Spinal cord (tissue), 10 donors: ENCODE data around the gene ANKS1A. TPM values are rescaled to one million over a fixed set of nuclear protein-coding genes. Genes with fewer than 3 reads are reported as not detected.
"Not testable (repeated sequence)": the region's sequence is repeated elsewhere in the genome, so short reads cannot be mapped to it uniquely, and the experiment has no call there.

ENCODE experiments used
- DNase-seq, 6 donors: peaks; one replicate each; pipeline versions ENCODE4 v3.0.0 to v3.0.0-alpha.2; 2013 to 2015; ENCODE audit warnings: low spot score in 6 of 6, low read depth in 4 of 6
- H3K27ac ChIP-seq: one replicate; pipeline ENCODE4 v1.5.1; 2013; ENCODE audit warnings: low read depth, low read length, control low read depth
- H3K27me3 ChIP-seq: one replicate; pipeline ENCODE4 v1.6.1; 2013; ENCODE audit warnings: low read length; ENCODE audit not compliant: control insufficient read depth, insufficient read depth
- H3K36me3 ChIP-seq: one replicate; pipeline ENCODE4 v1.6.1; 2013; ENCODE audit warnings: low read length; ENCODE audit not compliant: control insufficient read depth, insufficient read depth
- H3K4me1 ChIP-seq: one replicate; pipeline ENCODE4 v1.6.1; 2013; ENCODE audit warnings: low read length; ENCODE audit not compliant: control insufficient read depth, insufficient read depth
- H3K4me3 ChIP-seq: one replicate; pipeline ENCODE4 v1.5.1; 2013; ENCODE audit warnings: low read depth, low read length, control low read depth
- H3K9me3 ChIP-seq: one replicate; pipeline ENCODE4 v1.6.1; 2013; ENCODE audit warnings: low read length; ENCODE audit not compliant: control insufficient read depth, insufficient read depth
- WGBS: methylation state at CpG from one replicate; pipeline ENCODE4 v1.1.5; 2013; ENCODE audit warnings: missing lambda C conversion rate; ENCODE audit not compliant: insufficient coverage; 5-methylcytosine and 5-hydroxymethylcytosine counted together
- long read RNA-seq, 4 donors: transcript quantifications; one replicate each; lab custom pipeline, GENCODE V29; 2026
- polyA plus RNA-seq, 2 donors: library from polyadenylated mRNA; unstranded; fragments of 120-200 nt; gene quantifications; one replicate each; pipeline ENCODE4 v1.2.1, GENCODE V29; 2013; ENCODE audit not compliant: insufficient read length in 2 of 2
- total RNA-seq, 2 donors: library from RNA; depleted of rRNA in 1 of 2; stranded (reverse); fragments of 120-200 nt in 1 of 2; fragments of >200 nt in 1 of 2; gene quantifications; one replicate each; pipeline versions ENCODE4 v1.2.3 to v1.2.4, GENCODE V29; 2013 to 2014
- donor health status: healthy.

ANKS1A gene, protein sequence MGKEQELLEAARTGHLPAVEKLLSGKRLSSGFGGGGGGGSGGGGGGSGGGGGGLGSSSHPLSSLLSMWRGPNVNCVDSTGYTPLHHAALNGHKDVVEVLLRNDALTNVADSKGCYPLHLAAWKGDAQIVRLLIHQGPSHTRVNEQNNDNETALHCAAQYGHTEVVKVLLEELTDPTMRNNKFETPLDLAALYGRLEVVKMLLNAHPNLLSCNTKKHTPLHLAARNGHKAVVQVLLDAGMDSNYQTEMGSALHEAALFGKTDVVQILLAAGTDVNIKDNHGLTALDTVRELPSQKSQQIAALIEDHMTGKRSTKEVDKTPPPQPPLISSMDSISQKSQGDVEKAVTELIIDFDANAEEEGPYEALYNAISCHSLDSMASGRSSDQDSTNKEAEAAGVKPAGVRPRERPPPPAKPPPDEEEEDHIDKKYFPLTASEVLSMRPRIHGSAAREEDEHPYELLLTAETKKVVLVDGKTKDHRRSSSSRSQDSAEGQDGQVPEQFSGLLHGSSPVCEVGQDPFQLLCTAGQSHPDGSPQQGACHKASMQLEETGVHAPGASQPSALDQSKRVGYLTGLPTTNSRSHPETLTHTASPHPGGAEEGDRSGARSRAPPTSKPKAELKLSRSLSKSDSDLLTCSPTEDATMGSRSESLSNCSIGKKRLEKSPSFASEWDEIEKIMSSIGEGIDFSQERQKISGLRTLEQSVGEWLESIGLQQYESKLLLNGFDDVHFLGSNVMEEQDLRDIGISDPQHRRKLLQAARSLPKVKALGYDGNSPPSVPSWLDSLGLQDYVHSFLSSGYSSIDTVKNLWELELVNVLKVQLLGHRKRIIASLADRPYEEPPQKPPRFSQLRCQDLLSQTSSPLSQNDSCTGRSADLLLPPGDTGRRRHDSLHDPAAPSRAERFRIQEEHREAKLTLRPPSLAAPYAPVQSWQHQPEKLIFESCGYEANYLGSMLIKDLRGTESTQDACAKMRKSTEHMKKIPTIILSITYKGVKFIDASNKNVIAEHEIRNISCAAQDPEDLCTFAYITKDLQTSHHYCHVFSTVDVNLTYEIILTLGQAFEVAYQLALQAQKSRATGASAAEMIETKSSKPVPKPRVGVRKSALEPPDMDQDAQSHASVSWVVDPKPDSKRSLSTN
- 10 to 100 TPM; 31.1 to 34.0 TPM for total RNA-seq
- 10 to 100 TPM; 50.8 to 53.6 TPM for polyA plus RNA-seq
- long read RNA-seq, donor 1, full-length matches to known transcripts = 1 of 1 reads
- long read RNA-seq, donor 1, partial matches to known transcripts = 0 of 1 reads
- long read RNA-seq, donor 1, other reads (novel, unspliced or antisense) = 0 of 1 reads
- long read RNA-seq, donor 2, full-length matches to known transcripts = 1 of 1 reads
- long read RNA-seq, donor 2, partial matches to known transcripts = 0 of 1 reads
- long read RNA-seq, donor 2, other reads (novel, unspliced or antisense) = 0 of 1 reads
- long read RNA-seq, donor 3 = 0 reads
- long read RNA-seq, donor 4, full-length matches to known transcripts = 1 of 1 reads
- long read RNA-seq, donor 4, partial matches to known transcripts = 0 of 1 reads
- long read RNA-seq, donor 4, other reads (novel, unspliced or antisense) = 0 of 1 reads

DNA sequence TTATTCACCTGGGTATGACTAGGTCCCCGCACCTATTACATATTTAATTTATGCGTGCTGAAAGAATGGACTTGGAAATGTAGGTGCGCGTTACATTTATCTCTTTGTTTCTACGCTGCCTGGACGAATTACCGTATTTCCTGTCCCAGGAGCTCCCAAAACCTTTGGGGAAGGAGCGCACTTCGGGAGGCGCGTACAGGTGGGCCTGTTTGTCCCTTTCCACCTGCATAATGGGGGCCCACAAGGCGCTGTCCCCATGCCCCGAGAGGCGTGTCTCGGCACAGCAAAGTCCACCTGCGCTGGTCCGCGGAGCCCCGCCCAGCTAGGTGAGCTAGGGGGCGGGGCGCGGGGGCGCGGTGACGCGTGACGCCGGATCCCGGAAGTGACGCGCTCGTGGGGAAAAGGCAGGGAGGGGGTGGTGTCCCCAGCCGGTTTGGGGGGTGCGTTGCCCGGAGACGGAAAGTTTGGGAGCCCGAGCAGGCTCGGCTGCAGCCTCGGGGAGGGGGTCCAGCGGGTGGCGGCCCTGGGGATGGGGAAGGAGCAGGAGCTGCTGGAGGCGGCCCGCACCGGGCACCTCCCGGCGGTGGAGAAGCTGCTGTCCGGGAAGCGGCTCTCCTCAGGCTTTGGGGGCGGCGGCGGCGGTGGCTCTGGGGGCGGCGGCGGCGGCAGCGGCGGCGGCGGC lies at the start of gene ANKS1A:
ANKS1A (plus strand) TSS at position 382 of the 682 bp plus-strand sequence; CDS start at position 530, 148 bp downstream.
- peak in 5 of 6 donors; percentile 62 to 94 (median 78) for DNase-seq
- Histone ChIP-seq H3K4me3 (peak within 1 kb of the TSS; percentile 87), H3K9me3 (no peaks in the 10 kb centered on the region), H3K27me3 (no peaks in the 10 kb centered on the region), H3K27ac (peak within 1 kb of the TSS; percentile 92), H3K4me1 (peaks cover 13% of the 10 kb centered on the region), H3K36me3 (peaks cover 2% of the 10 kb centered on the region)
- under 1% methylated on average over 58 of the region's 60 CpGs for WGBS

DNA sequence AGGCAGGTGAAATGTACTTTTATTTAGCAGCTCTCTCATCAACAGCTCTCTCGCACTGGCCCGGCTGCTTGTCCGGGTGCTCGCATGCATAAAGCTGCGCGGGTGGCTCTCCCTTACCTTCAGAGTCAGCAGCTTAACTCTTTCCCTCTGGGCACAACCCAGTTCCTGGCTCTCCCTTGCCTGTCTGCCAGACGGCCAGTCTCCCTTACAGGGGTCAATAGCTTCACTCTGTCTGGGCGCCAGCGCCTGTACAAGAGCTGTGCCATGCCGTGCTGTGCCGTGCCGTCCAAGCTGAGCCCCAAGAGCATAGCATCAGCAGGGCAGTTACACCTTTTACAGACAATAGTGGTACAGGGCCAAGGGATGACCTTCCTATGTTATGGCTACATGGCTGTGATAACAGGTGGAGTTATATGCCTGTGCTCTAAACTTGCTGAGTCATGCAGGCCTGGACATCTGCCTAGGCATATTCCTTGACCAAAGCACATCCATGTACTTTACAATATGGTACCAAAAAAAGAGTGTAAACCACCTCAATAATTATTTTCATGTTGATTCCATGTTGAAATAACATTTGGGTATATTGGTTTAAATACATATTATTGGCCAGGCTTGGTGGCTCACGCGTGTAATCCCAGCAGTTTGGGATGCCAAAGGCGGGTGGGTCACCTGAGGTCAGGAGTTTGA lies 49.2 kb upstream of the ANKS1A start:
- H3K4me3 ChIP-seq = no peak overlapping the region
- H3K27me3 ChIP-seq = no peaks in the 10 kb centered on the region
- no peaks in the 10 kb centered on the region for H3K9me3 ChIP-seq
- H3K27ac ChIP-seq = no peak overlapping the region
- WGBS = 92% methylated on average over 14 of the region's 15 CpGs
- peaks cover 26% of the 10 kb centered on the region for H3K36me3 ChIP-seq
- DNase-seq = no peak
- H3K4me1 ChIP-seq = peaks cover 4% of the 10 kb centered on the region

DNA sequence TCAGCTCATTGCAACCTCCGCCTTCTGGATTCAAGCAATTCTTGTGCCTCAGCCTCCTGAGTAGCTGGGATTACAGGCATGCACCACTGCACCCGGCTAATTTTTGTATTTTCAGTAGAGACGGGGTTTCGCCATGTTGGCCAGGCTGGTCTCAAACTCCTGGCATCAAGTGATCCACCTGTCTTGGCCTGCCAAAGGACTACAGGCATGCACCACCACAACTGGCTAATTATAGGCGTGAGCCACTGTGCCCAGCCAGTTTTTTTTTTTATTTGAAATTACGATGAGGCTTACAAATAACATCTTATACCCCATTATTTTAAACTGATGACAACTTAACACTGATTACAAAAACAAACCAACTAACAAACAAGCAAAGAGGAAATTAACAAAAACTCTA lies 40.0 kb upstream of the ANKS1A start:
- DNase-seq, H3K27ac ChIP-seq, H3K9me3 ChIP-seq, H3K27me3 ChIP-seq, H3K4me1 ChIP-seq, H3K4me3 ChIP-seq: not testable (repeated sequence)
- WGBS = 93% methylated on average over 4 of the region's 6 CpGs
- H3K36me3 ChIP-seq = peaks cover 19% of the 10 kb centered on the region

DNA sequence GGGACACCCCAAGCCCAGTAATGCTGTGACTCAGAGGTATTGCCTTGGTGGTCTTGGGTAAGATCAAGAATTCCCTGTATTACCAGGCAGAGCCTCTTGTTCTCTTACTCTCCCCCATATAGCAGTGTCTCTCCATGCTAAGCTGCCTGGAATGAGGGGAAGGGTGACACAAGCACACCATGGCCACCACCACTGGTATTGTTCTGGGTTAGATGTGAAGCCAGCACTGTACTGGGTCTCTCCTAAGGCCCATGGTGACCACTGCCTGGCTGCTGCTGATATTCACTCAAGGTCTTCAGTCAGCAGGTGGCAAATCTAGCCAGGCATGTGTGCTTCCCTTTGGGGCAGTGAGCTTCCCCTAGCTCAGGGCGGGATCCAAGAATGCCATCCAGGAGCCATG lies 37.7 kb upstream of the ANKS1A start:
- DNase-seq = no peak
- H3K4me3 ChIP-seq = no peak overlapping the region
- H3K9me3 ChIP-seq = no peaks in the 10 kb centered on the region
- no peak overlapping the region for H3K27ac ChIP-seq
- no peaks in the 10 kb centered on the region for H3K4me1 ChIP-seq
- 100% methylated on average over 1 of the region's 1 CpG for WGBS
- peaks cover 24% of the 10 kb centered on the region for H3K36me3 ChIP-seq
- no peaks in the 10 kb centered on the region for H3K27me3 ChIP-seq

DNA sequence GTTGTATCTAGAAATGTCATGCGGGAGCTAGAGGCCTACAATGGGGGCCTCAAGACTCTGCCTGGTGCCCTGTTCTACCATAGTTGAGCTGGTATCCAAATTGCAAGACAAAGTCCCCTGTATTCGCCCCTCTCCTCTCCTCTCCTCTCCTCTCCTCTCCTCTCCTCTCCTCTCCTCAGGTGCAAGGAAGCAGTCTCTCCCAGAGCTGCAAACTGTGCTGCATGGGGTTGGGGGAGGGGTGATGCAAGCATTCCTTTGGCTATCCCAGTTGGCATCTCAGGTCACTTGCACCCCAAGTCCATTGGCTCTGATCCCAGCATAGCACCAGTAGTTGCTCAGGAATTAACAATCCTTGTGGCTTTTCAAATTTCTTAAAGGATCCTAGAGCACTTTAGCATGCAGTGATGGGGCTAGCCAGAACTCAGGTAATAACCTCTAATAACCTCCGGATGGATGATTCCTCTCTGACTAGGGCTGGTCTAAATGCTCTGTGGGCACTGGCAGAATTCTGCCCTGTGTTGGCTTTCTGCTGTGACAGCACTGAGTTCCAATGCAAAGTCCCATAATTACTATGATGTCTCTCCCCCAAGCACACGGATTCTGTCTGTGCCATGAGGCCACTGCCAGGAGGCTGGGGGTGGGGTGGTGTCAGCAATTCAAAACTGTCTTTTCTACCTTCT lies 36.5 kb upstream of the ANKS1A start:
- Histone ChIP-seq H3K4me1 (no peaks in the 10 kb centered on the region), H3K27ac (no peak overlapping the region), H3K27me3 (no peaks in the 10 kb centered on the region), H3K36me3 (peaks cover 31% of the 10 kb centered on the region), H3K4me3 (no peak overlapping the region), H3K9me3 (no peaks in the 10 kb centered on the region)
- 92% methylated on average over 2 of the region's 4 CpGs for WGBS
- no peak for DNase-seq

DNA sequence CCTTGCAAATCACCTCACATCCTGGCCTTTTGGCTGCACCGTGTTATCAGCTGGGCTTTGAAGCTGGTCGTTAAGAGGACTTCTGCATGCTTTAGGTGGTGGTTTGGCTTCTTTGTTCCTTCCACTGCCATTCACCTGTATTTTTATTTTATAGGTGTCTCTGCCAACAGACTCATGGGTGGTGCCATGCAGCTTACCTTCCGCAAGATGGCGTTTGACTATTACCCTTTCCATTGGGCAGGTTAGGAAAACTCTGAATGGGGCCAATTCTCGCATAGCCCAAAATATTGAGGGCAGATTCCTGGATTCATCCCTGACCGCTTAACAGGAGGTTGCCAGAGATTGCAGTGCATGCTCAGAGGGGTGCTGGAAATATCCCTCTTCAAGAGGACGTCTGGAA lies 33.6 kb upstream of the ANKS1A start:
- Histone ChIP-seq H3K27ac (no peak overlapping the region), H3K36me3 (peaks cover 52% of the 10 kb centered on the region), H3K27me3 (no peaks in the 10 kb centered on the region), H3K4me1 (no peaks in the 10 kb centered on the region), H3K9me3 (no peaks in the 10 kb centered on the region), H3K4me3 (no peak overlapping the region)
- DNase-seq = no peak
- 79% methylated on average over 5 of the region's 7 CpGs for WGBS

DNA sequence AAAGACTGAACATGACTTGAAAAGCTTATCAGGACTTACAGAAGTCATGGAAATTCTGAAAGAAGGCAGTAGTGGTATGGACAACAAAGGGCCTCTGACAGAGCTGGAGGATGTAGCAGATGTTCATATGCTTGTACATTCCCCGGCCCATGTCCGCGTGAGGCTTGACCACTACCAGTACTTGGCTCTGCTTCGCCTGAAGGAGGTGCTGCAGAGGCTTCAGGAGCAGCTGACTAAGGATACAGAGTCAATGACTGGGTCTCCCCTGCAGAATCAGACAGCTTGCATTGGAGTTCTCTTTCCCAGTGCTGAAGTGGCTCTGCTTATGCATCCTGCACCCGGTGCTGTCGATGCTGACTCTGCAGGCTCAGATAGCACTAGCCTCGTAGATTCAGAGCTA lies 30.4 kb upstream of the ANKS1A start:
- Histone ChIP-seq H3K9me3 (no peaks in the 10 kb centered on the region), H3K4me3 (no peak overlapping the region), H3K36me3 (peaks cover 48% of the 10 kb centered on the region), H3K4me1 (no peaks in the 10 kb centered on the region), H3K27me3 (no peaks in the 10 kb centered on the region), H3K27ac (no peak overlapping the region)
- WGBS = 90% methylated on average over 7 of the region's 7 CpGs
- no peak for DNase-seq

DNA sequence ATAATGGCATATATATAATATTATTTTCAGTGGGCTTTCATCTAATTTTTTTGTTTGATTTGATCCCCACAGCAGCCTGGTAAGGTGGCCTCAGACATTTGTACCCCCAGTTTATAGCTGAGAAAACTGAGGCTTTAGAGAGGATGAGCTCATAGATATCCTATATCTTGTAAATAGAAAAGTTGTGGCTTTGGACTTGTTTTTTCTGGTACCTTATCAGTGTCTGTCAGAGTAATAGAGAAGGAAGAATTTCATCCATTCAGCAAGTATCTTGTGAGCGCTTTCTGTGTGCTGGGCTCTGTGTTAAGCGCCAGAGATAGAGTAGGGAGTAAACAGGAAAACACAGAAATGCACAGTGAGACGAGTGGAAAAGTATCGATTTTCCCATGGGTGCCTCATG lies 29.1 kb upstream of the ANKS1A start:
- no peak overlapping the region for H3K4me3 ChIP-seq
- no peak overlapping the region for H3K27ac ChIP-seq
- DNase-seq = no peak
- 98% methylated on average over 4 of the region's 4 CpGs for WGBS
- H3K36me3 ChIP-seq = peaks cover 53% of the 10 kb centered on the region
- no peaks in the 10 kb centered on the region for H3K4me1 ChIP-seq
- no peaks in the 10 kb centered on the region for H3K9me3 ChIP-seq
- H3K27me3 ChIP-seq = no peaks in the 10 kb centered on the region
